ENCODE data around the gene NUDT3.
"Not testable (repeated sequence)": the region's sequence is repeated elsewhere in the genome, so short reads cannot be mapped to it uniquely, and the experiment has no call there.

Gene NUDT3

GRCh38 chr6:34332251-34333198 is 59.9 kb downstream of the NUDT3 start:
- no peak overlapping the region for H3K4me3 ChIP-seq (ENCODE audit: low read depth, low read length)

GRCh38 chr6:34331371-34332050 is 61.0 kb downstream of the NUDT3 start:
- no peak for TF ChIP-seq CTCF (IDR thresholded peaks at IDR 0.05; ENCODE audit: low read depth, low read length)
- no peak for DNase-seq (ENCODE audit: low read depth, low spot score)
- no peak overlapping the region for H3K4me3 ChIP-seq (ENCODE audit: low read depth, low read length)
- in situ Hi-C loops (cut with HindIII; ENCODE audit: low sequenced_read_pairs) = no loop called here

More at GRCh38 chr6:34332251-34333198, 59.9 kb downstream of the NUDT3 start:
- no peak for DNase-seq (ENCODE audit: low read depth, low spot score)
- TF ChIP-seq CTCF (IDR thresholded peaks at IDR 0.05; ENCODE audit: low read depth, low read length) = no peak
- in situ Hi-C loops (cut with HindIII; ENCODE audit: low sequenced_read_pairs) = no loop called here

GRCh38 chr6:34329814-34330213 is 62.7 kb downstream of the NUDT3 start:
- DNase-seq (ENCODE audit: low read depth, low spot score); H3K4me3 ChIP-seq (ENCODE audit: low read depth, low read length); in situ Hi-C loops (cut with HindIII; ENCODE audit: low sequenced_read_pairs): not testable (repeated sequence)

GRCh38 chr6:34328969-34329368 is 63.5 kb downstream of the NUDT3 start:
- TF ChIP-seq CTCF (IDR thresholded peaks at IDR 0.05; ENCODE audit: low read depth, low read length) = no peak
- H3K4me3 ChIP-seq (ENCODE audit: low read depth, low read length) = no peak overlapping the region
- no peak for DNase-seq (ENCODE audit: low read depth, low spot score)
- in situ Hi-C loops (cut with HindIII; ENCODE audit: low sequenced_read_pairs) = no loop called here

GRCh38 chr6:34327313-34328205 is 64.9 kb downstream of the NUDT3 start:
- DNase-seq (ENCODE audit: low read depth, low spot score); in situ Hi-C loops (cut with HindIII; ENCODE audit: low sequenced_read_pairs); H3K4me3 ChIP-seq (ENCODE audit: low read depth, low read length): not testable (repeated sequence)

- DNase-seq (ENCODE audit: low read depth, low spot score) = no peak
- no peak overlapping the region for H3K4me3 ChIP-seq (ENCODE audit: low read depth, low read length)
- in situ Hi-C loops (cut with HindIII; ENCODE audit: low sequenced_read_pairs) = no loop called here
- TF ChIP-seq CTCF (IDR thresholded peaks at IDR 0.05; ENCODE audit: low read depth, low read length) = no peak
Measured at GRCh38 chr6:34325633-34326032, 66.8 kb downstream of the NUDT3 start.

- H3K4me3 ChIP-seq (ENCODE audit: low read depth, low read length) = no peak overlapping the region
- no peak for TF ChIP-seq CTCF (IDR thresholded peaks at IDR 0.05; ENCODE audit: low read depth, low read length)
- DNase-seq (ENCODE audit: low read depth, low spot score) = peak; percentile 70
- in situ Hi-C loops (cut with HindIII; ENCODE audit: low sequenced_read_pairs) = no loop called here
Measured at GRCh38 chr6:34324738-34325444, 67.6 kb downstream of the NUDT3 start.

- H3K4me3 ChIP-seq (ENCODE audit: low read depth, low read length); in situ Hi-C loops (cut with HindIII; ENCODE audit: low sequenced_read_pairs); DNase-seq (ENCODE audit: low read depth, low spot score): not testable (repeated sequence)
Measured at GRCh38 chr6:34324221-34324620, 68.2 kb downstream of the NUDT3 start.

Data from astrocyte of the spinal cord (primary cell).